Hematopoietic multipotent progenitor cell treated with erythropoietin and hydrocortisone succinate and interleukin-3 and kit ligand, for 8 days (in vitro differentiated cells): ENCODE results near the gene RGSL1.

Experiments used
- DNase-seq: peaks from one replicate; pipeline ENCODE4 v3.0.0-alpha.2; 2015

The RGSL1 gene

DNA sequence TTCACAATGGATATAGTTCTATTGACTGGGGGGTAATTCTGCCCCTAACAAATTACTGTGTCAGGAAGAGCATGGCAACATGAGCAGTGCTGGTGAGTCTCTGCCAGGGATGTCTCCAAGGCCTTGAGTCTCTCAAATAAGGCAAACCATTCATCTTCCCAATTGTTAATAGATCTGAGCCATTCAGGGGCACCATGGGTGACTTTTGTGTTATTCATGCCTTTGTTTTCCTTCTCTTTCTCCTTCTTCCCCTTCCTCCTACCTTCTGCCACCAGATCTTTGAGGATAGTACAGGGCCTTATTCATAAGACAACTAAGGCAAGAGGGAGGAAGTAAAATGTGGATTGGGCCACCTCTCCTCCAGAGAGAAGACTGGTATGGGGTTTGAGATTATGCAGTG is at the start of gene RGSL1:
TSS of gene RGSL1 (plus strand) at position 60 of the 400 bp plus-strand sequence. CDS start at position 80, 20 bp downstream.
- DNase-seq: no peak

DNA sequence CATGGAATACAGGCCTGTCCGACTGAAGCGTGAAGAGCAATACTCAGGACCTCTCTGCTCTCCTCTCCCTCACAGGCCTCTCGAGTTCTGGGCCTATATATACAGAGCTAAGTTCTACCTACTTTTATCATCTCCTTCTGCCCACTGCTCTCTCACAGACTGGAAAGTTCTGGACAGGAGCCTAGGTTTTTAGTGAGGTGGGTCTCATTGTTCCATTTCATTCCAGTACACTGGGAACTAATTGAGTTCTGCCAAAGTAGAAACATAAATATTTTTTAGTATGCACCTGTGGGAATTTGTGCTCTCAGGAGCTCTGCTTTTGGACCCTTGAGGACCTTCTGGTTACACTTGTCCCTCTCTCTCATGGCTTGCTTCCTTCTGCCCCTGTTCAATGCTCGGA is 49.4 kb upstream of the RGSL1 start, which contains the start of gene TEDDM1:
TSS of gene TEDDM1 (minus strand) at position 101 of the 400 bp plus-strand sequence. CDS start 182 bp downstream, outside the sequence.
- no peak for DNase-seq

DNA sequence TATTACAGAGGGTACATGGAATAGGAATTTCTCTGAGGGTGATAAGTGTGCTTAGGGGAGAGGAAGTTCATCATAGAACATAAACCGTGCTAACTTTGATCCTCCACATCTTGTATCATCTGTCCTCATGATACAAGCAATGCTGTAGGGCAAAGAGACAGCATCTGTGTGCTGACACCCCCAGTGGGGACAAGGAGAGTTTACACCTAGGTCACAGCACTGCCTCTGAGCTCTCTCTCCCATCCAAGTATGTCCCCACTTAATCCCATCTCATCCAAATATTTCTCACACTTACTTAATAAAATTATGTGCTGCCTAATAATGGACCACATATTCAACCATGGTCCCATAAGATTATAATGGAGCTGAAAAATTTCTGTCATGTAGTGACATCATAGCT is 45.2 kb upstream of the RGSL1 start:
- DNase-seq: peak; percentile 16

DNA sequence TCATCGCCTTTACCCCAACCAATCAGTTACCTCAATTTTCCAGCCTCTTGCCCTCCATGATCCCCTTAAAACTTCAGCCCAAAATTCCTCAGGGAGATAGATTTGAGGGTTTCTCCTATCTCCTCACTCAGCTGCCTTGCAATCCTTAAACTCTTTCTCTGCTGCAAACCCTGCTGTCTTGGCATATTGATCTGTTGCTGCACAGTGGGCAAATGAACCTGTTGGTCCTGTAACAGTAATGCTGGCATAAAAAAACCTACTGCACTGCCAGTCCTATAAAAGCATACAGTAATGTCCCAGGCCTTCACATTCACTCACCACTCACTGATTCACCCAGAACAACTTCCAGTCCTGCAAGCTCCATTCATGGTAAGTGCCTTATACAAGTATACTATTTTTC is 44.4 kb upstream of the RGSL1 start:
- DNase-seq: no peak

DNA sequence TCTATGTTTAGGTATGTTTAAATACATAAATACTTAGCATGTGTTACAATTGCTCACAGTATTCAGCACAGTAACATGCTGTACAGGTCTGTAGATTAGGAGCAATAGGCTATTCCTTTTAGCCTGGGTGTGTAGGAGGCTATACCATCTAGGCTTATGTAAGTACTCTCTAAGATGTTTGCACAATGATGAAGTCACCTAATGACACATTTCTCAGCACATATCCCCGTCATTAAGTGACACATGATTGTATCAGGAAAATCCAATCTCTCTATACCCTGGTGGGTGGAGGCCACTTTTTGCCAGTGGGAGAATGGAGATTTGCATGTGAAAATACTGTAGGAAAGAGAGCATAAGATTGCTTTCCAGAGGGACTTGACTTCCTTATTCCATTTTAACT is 43.9 kb upstream of the RGSL1 start:
- no peak for DNase-seq

DNA sequence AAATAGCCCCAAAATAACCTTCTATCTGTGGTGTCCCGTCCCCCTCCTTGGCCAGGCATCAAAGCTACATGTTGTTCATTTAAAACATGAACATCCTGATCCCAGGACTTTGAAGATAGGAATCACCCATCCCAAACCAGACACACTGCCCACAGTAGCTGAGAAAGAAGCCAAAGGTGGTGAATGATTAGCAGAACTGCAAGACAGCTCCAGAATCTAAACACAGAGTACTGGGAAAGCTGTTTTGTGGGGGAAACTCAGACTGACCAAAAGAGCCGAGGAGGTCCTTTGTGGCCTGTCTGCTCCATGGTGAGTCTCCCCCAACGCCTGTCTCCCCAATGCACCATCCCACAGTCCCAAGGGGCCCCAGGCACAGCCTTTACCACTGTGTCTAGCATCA is 42.2 kb upstream of the RGSL1 start:
- DNase-seq: no peak

DNA sequence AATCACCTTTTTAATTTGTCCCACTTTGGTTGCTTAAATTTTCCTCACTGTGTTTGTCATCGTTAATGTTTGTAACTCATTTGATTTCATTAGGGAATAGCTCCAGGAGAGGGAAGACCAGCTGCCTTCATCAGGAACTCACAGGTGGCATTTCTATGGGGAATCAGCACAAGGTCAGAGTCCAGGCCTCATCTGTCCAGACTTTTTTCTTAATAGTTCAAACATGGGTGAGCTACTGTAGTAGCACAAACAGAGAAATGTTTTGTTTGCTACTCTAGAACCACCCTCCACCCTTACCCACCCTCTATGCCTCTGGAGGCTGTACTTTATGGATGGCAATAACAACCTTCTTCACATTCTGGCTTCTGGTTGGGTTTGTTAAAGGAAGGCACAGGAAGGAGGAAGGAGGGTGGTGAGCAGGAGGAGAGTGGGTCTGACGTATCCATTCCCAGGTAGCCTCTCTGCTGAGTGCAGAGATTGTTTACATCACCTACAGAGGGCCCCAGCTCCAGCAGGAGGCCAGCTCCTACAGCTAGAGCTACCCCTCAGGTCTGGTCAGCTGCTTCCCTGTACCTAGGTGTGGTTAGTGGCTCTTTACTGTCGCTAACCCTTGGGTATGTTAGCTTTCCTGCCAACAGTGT is 41.4 kb upstream of the RGSL1 start:
- no peak for DNase-seq

DNA sequence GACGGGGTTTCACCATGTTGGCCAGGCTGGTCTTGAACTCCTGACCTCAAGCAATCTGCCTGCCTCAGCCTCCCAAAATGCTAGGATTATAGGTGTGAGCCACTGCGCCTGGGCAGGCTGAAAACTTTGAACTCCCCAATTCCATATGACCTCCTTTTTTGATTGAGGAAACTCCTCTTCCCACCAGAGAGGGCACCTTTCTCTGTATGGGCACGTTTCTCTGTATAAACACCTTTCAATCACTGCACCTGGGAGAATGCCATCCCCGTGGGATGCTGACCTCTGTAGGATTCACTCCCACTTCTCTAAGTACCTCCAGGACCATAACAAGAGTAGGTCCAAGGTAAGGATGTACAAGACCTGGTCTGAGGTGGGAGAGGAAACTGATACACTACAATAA is 39.8 kb upstream of the RGSL1 start:
- DNase-seq: no peak

DNA sequence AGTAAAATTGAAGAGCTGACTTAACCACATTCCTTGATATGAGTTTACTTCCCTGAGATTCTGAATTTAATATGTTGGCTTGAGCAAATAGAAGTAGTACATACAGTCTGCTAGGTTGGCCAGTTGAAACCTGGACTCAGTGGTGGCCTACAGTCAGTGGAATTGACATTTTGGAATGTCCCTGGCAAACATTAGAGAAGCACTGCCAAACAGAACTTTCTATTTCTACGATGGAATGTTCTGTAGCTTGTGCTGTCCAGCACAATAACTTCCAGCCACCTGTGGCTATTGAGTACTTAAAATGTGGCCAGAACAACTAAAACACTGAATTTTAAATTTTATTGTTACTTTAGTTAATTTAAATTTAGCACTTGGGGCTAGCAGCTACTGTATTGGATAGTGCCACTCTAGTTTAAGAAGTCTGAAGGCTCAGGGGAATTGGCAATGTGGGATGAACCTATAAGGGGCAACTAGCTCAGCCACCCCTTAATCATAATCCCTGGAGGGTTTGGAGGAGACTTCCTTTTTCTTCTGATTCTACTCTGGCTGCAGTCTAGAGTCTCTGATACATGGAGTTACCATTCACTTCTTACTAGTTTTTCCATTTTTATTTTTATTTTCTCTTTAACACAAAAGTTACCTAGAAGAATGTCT is 39.2 kb upstream of the RGSL1 start:
- DNase-seq: no peak

DNA sequence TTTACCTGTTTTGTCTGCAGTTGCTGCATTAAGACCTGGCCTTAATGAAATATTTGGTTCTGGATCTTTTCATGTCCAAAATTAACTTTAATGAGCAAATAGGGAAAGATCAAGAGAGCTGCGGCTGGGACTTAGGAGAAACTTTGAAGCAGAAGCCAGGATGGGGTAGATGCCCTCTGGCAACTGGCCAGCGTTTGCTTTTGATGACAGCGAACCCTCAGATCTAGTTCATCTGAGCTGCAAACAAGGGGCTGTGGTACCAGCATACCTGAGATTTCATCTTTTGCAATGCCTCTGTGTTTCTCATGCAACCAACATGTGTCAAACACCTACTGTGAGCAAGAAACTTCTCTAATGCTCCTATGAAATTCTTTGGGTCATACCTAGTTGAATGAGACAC is 36.5 kb upstream of the RGSL1 start:
- no peak for DNase-seq

DNA sequence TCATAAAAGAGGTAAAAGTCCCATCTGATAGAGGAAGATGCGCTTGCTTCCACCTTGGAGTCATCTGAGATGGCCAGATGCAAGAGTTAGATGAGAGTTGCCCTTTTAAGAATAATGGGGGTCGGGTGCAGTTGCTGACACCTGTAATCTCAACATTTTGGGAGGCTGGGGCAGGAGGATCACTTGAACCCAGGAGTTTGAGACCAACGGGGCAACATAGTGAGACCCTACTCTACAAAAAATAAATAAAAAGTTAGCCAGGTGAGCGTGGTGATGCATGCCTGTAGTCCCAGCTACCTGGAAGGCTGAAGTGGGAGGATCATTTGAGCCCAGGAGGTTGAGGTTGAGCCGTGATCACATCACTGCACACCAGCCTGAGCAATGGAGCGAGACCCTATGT is 36.0 kb upstream of the RGSL1 start:
- no peak for DNase-seq

DNA sequence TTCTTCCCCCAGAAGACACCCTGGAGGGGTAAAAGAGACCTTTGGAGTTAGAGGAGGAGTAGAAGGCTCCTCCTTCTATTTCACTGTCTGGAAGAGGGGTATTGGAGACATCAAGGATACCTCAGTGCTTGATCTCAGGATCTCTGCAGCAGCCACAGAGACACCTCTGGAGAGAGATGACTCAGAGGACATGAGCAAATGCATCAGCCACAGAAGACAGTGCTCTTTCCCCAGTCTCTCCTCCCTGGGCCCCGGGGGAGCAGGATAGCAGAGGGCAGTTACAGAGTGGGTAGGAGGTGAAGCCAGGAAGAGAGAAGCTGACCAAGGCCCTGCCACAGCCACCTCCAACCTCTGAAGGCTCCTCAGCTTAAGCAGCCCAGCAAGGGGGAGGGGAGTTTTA is 34.2 kb upstream of the RGSL1 start:
- no peak for DNase-seq

DNA sequence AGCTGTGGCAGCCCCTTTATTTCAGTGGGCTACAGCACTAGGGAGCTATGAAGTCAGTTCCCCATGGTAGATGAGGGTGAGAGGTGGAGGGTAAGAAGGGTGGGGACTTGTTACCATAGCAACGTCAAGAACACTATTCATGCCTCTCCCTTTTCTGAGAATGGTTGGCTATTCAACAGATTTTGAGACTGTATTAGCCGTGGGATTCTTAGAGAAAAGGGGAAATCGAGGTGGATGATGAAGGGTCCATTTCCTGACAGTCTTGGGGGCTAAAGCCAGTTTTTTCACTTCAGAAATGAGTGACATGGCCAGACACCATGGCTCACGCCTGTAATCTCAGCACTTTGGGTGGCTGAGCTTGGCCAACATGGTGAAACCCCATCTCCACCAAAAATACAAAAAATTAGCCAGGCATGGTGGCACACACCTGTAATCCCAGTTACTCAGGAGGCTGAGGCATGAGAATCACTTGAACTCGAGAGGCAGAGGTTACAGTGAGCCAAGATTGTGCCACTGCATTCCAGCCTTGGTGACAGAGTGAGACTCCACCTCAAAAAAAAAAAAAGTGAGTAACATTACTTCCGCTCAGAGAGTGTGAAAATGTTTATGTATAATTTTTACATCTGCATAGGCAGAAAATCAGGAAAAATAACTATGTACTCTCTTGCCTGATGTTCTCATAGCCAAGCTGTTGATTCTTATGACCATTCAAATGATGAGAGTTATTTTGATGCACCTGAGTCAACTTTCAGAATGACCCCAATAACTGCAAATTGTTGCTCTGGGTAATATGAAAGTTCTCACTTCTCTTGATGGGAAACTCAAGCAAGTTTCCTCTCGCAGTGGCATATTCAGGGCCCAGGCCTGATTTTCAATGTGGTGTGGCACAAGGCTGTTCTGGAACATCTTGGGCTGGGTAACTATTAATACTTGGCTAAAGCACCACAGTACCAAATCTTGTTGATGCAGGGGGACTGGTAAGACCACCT is 23.2 kb upstream of the RGSL1 start:
- peak; percentile 9 for DNase-seq

DNA sequence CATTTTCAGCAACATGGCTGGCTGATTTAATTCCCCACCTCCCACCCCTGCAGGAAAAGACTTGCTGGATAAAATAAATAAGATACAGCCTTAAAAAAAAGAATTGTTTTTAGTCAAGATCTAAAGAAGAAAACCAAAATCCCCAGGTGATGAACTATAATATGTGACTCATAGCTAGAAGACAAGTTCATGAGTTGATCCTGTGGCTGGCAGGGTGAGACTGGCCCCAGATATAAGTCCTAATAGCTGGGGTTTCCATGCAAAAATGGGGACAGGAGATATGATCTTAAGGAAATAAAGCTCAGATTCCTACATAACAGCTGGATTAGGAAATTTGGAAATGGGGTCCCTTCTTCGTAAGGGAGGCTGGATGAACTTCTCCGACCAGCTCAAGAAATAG is 21.9 kb upstream of the RGSL1 start:
- no peak for DNase-seq

DNA sequence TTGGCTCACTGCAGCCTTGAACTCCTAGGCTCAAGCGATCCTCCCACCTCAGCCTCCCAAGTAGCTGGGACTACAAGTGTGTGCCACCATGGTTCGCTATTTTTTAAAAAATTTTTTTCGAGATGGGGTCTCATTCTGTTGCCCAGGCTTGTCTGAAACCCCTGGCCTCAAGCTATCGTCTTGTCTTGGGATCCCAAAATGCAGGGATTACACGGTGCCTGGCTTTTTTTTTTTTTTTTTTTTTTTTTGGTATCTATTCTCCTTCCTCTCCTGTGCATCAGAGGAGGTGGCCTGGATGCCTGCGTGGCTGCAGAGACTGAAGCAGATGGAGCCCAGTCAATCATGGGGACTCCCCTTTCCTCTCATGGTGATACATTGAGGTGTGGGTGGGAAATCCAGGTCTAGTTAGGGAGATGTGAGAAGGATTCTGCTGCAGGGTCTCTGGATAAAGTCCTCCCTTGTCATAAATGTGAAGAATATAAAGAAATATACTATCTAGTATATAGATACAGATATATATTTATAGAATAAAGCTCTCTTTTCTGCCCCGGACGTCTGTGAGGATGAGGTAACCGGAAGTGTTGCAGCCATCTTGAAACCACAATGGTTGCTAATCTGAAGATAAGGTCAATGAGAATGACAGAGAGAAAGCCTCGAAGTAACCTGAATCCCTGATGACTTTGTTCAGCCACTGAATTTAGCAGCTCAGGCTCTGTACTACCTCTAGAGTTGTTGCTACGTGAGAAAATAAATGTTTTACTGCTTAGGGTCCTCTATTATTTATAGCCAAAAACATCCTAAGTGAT is 19.5 kb upstream of the RGSL1 start:
- peak; percentile 60 for DNase-seq

DNA sequence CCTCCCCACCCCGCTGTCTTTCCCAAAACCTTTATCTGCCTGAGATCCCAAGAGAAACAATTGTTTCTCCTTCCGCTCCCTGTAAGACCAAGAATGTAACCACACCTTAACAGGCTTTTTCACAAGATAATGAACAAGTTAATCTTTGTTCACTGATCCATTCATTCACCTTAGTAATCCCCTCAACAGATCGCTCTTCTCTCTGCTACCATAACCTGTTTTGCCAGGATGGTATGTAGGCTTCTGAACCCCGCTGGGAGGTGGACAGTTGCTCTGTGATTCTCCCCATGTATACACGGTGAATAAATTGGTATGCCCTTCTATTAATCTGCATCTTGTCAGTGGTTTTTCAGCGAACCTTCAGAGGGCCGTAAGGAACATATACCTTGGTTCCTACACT is 18.7 kb upstream of the RGSL1 start:
- DNase-seq: no peak

DNA sequence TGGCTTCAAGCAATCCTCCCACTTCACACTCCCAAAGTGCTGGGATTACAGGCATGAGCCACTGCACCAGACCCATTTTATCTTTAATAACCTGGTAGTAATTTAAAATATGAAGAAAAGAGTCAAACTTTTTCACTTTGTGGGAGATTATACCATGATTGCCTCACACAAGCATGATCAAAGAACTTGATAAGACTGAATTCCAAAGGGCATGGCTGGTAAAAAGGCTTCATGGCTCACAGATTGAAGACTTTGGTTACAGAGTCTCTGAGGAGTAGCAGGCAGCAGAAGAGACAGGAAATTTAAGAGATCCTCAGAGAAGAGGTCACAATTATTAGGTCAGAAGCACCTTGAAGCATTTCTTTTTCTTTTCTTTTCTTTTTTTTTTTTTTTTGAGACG is 16.4 kb upstream of the RGSL1 start:
- DNase-seq: no peak

DNA sequence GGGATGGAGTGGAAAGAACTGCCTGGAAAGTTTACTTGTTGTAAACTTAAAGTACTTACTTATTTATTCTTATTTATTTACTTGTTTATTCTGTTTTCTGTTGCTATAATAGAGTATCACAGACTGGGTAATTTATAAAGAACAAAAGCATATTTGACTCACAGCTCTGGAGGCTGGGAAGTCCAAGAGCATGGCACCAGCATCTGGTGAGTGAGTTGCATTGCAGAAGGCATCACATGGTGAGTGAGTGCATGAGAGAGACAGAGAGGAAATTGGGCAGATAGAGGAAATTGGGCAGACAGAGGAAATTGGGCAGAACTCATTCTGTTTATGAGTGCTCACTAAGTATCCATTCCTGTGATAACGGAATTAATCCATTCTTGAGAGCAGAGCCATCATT is 11.6 kb upstream of the RGSL1 start:
- no peak for DNase-seq

DNA sequence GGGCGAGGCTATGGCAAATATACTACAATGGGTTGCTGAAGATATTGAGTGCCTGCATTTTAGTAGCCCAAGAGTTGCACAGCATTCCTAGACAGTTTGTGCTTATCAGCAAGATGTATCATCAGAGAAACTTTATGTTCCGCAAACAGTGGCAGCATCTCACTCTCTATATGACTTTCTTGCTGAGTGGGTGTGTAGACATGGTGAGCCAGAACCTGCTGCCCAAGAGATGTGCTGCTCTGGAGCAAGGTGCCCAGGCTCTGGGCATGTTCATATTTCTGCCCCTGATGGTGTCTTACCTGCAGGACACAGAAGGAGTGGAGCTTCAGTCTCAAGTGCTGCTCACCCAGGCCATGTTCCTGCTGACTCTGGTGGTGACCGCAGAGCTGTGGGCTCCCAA is 8.2 kb upstream of the RGSL1 start:
- no peak for DNase-seq

DNA sequence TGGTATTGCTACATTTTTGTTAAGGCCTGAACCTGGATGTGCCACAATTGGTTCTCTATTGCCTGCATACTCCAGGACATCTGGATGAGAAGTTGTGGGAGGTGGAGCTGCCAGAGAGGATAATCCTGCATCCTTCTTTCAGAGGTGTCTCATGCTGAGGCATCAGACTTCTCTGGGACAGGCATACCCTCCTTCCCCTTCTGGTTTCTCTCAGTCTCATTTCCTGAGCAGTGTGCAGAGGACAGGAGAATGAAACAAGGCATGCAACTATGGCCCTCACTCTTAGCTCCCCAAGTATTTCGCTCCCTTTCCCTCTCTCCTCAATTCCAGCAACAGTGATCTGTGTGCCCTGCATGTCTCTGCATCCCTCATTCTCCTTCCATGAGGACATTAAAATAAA is 7.6 kb upstream of the RGSL1 start:
- DNase-seq: no peak

DNA sequence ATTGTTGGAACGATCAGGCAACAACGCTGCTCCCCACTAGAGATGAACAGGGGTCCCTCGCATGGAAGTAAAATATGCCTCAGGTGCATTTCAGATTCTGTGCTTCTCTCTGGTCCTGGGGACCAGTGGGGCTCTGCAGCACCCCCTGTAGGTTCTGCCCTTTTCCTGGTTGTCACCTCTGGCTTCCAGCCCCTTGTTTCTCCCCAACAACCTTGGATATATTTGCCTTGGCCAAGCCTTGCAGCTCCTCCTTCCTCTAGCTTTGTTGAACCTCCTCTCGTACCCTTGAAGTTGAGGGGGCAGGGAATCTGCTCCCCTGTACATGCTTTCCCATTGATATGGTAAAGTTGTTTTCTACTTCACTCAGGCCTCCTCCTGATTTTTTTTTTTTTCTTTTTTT is 5.4 kb upstream of the RGSL1 start:
- peak; percentile 7 for DNase-seq

DNA sequence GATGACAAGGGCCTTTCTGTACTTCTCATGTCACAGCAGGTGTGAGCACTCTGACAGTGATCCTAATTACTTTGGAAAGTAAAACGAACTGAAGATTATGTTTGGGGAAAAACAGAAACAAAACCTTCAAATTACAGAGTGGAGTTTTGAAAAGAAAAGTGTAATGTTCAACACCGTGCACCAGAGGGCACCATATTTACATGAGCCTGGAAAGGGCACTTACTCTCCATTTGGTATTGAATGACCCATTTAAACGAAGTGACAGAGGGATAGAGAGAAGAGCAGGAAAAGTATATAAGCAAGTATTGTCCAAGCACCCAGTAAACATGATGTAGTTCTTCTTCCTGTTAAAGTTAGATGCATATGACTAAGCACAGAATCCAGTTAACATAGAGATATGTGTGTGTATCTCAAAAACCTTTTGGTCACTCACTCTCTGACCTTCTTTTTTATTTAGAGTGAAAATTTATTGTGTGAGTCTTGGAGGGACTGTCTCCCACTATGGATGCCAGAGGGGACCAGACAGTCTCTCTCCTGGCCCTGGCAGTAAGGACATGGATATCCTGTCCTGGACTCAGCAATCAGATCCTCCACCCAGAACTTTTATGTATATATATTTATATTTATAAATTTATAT is 3.8 kb upstream of the RGSL1 start:
- DNase-seq: peak; percentile 82
